ENCODE data around the gene TNFSF12.

TNFSF12 gene

DNA sequence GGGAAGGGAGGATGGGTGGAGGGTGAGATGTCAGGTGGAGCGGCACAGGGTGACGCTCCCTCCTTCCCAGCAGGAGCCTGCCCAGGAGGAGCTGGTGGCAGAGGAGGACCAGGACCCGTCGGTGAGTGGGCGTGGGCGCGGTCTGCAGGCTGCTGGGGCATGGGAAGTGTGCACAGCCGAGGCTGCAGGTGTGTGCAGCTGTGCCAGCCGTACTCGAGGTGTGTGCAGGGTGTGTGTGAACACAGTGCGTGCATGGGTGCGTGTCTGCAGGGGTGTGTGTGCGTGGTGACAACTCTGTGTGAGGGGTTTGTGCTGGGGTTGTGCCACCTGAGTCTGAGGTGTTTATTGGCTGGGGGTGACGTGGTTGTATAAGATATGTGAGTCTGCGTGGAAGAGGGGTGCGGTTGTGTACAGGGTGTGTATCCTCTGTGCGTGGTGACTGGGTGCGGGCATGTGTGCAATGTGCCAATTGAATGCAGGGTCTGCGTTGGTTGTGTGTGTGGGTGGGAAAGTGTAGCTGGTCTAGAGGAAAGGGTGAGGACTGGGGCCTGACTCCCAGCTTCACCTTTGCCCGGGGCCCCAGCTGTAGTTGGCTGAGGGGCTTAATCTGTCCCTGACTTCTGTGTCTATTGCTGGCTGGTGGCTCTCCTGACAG is 670 bp downstream of the TNFSF12 start:
- DNase-seq: no peak

GRCh38 chr17:7550344-7550743 is 1.5 kb downstream of the TNFSF12 start:
- no peak for DNase-seq

- no peak for DNase-seq
Observed at GRCh38 chr17:7551396-7551795, 2.5 kb downstream of the TNFSF12 start.

- no peak for DNase-seq
Observed at GRCh38 chr17:7552621-7553051, 3.8 kb downstream of the TNFSF12 start.

DNA sequence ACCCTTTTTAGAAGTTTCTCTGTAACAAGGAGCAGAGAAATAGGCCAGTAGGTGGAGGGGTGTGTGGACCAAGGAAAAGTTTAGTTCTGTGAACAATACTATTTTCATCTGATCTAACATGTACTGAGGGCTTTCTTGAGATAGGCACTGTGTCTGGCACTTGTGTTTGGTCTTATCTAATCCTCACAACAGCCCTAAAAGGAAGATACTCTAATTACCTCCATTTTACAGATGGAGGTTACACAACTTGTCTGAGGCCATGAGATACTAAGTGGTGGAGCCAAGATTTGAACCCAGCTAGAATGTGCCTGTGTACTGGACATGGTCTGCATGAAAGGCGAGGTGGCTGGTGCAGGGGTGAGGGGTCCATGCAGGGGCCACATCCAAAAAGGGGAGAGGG is 4.5 kb downstream of the TNFSF12 start:
- DNase-seq: no peak

DNA sequence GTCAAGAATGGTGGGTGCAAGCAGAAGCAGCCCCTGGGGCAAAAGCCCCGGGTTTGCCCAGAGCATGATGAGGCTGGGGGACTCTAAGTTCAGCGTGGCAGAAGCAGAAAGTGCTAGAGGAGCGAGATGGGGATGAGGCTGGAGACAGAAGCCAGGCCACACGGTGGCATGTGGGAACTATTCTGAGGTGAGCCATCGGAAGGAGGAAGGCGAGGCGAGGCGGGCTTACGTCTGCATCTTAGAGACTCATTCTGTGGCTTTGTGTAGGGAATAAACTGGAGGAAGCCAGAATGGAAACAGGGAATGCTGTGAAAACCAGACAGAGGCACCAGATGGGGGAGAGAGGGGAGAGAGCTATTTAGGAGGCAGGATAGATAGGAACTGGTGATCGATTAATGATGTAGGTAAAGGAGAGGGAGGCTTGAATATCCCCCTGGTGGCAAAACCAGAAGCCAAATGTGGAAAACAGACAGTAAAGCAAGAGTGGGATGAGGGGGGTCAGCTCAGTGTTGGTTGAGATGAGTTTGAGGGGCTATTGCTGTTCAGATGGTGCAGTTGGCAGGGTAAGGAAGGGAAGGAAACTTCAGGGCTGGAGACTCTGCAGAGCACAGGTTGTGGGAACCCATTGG is 6.6 kb downstream of the TNFSF12 start:
- no peak for DNase-seq

DNA sequence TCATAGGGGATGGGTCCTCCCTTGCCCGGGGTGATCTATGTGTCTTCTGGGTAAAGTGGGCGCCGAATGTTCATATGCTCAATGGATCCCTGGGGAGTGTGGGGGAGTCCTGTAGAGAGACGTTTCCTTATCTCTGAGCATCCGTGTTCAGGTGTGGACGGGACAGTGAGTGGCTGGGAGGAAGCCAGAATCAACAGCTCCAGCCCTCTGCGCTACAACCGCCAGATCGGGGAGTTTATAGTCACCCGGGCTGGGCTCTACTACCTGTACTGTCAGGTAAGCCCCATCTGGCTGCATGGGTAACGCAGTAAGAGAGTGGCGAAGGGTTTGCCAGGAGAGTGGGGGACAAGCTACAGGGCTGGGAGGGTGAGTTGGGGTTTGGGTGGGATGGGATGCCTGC is 7.8 kb downstream of the TNFSF12 start:
- DNase-seq: no peak

DNA sequence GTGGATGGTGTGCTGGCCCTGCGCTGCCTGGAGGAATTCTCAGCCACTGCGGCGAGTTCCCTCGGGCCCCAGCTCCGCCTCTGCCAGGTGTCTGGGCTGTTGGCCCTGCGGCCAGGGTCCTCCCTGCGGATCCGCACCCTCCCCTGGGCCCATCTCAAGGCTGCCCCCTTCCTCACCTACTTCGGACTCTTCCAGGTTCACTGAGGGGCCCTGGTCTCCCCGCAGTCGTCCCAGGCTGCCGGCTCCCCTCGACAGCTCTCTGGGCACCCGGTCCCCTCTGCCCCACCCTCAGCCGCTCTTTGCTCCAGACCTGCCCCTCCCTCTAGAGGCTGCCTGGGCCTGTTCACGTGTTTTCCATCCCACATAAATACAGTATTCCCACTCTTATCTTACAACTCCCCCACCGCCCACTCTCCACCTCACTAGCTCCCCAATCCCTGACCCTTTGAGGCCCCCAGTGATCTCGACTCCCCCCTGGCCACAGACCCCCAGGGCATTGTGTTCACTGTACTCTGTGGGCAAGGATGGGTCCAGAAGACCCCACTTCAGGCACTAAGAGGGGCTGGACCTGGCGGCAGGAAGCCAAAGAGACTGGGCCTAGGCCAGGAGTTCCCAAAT is 8.4 kb downstream of the TNFSF12 start:
- no peak for DNase-seq

DNA sequence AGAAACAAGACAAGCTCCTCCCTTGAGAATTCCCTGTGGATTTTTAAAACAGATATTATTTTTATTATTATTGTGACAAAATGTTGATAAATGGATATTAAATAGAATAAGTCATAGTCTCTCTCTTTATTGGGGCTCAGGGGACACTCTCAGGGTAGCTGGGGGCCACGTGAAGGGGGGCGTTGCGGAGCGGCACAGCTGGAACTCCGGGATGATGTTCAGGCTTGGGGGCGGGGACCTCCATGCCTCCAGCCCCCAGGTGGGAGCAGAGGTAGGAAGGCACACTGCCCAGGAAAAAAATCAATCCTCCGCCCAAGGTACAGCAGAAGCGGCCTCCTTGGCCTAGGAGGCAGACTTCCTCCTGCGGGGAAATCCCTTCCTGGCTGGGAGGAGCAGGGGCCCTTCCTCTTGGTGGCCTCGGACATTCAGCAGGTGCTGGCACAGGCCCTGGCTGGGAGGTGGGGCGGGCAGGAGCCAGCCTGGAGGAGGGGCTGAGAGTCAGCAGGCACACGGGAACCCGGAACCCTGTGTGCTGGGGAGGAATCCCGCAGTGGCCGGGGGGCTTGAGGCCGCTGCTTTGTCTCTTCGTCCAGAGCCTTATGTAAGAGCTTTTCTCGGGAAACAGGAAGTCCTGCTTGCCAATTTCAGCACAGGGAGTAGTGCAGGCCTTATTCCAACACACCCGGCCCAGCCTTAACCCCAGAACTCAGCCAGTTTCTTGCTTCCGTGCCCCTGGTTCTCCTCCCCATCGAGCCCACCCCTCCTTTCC is 9.1 kb downstream of the TNFSF12 start:
- peak; percentile 63 for DNase-seq

DNA sequence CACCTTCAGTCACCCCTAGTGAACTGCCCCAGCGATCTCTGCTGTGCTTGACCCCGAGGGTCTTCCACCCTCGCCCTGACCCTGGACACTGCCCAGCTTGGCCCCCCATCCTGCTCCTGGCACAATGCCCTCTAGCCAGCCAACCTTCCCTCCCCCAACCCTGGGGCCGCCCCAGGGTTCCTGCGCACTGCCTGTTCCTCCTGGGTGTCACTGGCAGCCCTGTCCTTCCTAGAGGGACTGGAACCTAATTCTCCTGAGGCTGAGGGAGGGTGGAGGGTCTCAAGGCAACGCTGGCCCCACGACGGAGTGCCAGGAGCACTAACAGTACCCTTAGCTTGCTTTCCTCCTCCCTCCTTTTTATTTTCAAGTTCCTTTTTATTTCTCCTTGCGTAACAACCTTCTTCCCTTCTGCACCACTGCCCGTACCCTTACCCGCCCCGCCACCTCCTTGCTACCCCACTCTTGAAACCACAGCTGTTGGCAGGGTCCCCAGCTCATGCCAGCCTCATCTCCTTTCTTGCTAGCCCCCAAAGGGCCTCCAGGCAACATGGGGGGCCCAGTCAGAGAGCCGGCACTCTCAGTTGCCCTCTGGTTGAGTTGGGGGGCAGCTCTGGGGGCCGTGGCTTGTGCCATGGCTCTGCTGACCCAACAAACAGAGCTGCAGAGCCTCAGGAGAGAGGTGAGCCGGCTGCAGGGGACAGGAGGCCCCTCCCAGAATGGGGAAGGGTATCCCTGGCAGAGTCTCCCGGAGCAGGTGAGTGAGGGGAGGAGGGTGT is 9.9 kb downstream of the TNFSF12 start, which contains the start of gene TNFSF13:
Gene TNFSF13, plus strand, starts transcription at position 207 of the 776 bp plus-strand sequence. Its CDS starts 290 bp downstream, at position 497.
- no peak for DNase-seq

- no peak for DNase-seq
Observed at GRCh38 chr17:7559320-7560171, 10.7 kb downstream of the TNFSF12 start.

DNA sequence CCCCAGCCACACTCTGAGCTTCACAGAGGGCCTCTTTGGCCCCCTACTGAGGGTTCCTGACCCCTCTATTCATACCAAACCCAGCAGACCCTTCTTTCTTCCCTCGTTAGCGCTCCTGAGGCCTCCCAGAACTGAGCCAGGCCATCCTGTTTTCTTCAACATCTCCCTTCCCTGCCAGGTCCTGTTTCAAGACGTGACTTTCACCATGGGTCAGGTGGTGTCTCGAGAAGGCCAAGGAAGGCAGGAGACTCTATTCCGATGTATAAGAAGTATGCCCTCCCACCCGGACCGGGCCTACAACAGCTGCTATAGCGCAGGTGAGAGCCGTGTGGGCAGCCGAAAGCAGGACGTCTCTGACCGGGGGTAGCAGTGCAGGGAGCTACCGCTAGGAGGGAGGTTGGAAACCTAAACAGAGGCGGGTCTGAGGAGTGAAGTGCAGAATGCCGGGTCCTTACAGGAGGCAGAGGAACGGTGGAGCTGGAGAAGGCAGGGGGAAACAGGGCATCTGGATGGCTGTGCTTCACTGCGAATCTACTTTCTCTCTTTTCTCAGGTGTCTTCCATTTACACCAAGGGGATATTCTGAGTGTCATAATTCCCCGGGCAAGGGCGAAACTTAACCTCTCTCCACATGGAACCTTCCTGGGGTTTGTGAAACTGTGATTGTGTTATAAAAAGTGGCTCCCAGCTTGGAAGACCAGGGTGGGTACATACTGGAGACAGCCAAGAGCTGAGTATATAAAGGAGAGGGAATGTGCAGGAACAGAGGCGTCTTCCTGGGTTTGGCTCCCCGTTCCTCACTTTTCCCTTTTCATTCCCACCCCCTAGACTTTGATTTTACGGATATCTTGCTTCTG is 11.5 kb downstream of the TNFSF12 start:
- peak; percentile 77 for DNase-seq

DNA sequence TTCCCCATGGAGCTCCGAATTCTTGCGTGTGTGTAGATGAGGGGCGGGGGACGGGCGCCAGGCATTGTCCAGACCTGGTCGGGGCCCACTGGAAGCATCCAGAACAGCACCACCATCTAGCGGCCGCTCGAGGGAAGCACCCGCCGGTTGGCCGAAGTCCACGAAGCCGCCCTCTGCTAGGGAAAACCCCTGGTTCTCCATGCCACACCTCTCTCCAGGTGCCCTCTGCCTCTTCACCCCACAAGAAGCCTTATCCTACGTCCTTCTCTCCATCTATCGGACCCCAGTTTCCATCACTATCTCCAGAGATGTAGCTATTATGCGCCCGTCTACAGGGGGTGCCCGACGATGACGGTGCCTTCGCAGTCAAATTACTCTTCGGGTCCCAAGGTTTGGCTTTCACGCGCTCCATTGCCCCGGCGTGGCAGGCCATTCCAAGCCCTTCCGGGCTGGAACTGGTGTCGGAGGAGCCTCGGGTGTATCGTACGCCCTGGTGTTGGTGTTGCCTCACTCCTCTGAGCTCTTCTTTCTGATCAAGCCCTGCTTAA is 12.2 kb downstream of the TNFSF12 start:
- peak; percentile 90 for DNase-seq

DNA sequence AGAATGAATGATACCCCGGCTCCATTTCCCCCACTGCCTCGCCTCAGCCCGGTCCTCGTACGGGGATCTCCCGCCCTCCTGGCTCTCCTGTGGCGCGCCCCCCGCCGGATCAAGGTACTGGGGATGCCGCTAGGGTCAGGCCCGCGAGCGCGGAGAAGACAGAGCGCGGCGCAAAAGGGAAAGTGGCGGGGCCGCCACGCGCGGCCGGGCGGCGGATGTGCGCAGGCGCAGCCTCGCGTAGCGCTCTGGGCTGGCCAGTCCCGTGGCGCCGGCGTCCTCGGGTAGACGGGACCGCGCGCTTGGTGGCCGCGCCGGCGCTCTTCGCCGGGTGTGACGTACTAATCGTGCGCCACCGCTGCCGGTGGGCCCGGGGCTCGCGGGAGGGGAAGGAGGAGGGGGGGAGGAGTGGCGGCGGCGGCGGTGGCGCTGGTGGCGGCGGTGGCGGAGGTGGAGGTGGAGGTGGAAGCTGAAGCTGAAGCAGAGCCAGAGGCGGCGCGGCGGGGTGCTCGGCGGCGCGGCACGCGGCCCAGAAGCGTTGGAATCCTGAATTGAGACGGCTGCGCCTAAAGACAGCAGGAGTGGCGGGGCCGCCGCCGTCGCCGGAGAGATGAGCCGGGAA is 12.8 kb downstream of the TNFSF12 start, which contains the start of gene SENP3:
Gene SENP3, plus strand, starts transcription at position 331 of the 619 bp plus-strand sequence. CDS start 1,158 bp downstream, outside the sequence.
- peak; percentile 76 for DNase-seq

- no peak for DNase-seq
Observed at GRCh38 chr17:7562208-7562605, 13.3 kb downstream of the TNFSF12 start.

DNA sequence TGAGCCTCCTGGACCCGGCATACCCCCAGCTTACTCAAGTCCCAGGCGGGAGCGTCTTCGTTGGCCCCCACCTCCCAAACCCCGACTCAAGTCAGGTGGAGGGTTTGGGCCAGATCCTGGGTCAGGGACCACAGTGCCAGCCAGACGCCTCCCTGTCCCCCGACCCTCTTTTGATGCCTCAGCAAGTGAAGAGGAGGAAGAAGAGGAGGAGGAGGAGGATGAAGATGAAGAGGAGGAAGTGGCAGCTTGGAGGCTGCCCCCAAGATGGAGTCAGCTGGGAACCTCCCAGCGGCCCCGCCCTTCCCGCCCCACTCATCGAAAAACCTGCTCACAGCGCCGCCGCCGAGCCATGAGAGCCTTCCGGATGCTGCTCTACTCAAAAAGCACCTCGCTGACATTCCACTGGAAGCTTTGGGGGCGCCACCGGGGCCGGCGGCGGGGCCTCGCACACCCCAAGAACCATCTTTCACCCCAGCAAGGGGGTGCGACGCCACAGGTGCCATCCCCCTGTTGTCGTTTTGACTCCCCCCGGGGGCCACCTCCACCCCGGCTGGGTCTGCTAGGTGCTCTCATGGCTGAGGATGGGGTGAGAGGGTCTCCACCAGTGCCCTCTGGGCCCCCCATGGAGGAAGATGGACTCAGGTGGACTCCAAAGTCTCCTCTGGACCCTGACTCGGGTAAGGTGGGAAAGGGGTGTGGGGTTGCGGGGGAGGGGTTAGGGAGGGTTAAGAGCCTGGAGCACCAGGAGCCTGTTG is 14.4 kb downstream of the TNFSF12 start:
- no peak for DNase-seq

GRCh38 chr17:7569571-7569970 is 20.7 kb downstream of the TNFSF12 start:
- DNase-seq: no peak

DNA sequence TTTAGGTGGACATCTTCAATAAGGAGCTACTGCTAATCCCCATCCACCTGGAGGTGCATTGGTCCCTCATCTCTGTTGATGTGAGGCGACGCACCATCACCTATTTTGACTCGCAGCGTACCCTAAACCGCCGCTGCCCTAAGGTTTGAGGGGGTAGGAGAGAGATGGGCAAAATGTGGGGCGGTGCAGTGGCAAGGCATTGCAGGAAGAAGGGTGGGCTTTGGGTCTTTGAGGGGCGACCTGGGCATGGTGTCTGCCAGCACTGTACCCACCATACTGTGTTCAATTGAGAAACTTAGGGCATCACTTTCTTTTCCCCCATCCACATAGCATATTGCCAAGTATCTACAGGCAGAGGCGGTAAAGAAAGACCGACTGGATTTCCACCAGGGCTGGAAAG is 21.5 kb downstream of the TNFSF12 start:
- DNase-seq: no peak

DNA sequence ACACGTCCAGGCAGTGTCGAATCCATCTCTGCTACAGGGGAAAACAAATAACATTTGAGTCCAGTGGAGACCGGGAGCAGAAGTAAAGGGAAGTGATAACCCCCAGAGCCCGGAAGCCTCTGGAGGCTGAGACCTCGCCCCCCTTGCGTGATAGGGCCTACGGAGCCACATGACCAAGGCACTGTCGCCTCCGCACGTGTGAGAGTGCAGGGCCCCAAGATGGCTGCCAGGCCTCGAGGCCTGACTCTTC is 23.4 kb downstream of the TNFSF12 start:
- no peak for DNase-seq
